ENCODE data around the gene PWP2.
"Not testable (repeated sequence)": the region's sequence is repeated elsewhere in the genome, so short reads cannot be mapped to it uniquely, and the experiment has no call there.

Gene PWP2

GRCh38 chr21:44139787-44140551, 32.8 kb downstream of the PWP2 start:
- not testable (repeated sequence) for DNase-seq

- DNase-seq: not testable (repeated sequence)
These were observed 33.3 kb downstream of the PWP2 start for GRCh38 chr21:44140552-44140932.

- not testable (repeated sequence) for DNase-seq
These were observed 35.3 kb downstream of the PWP2 start for GRCh38 chr21:44142470-44142869.

- DNase-seq: not testable (repeated sequence)
These were observed 36.2 kb downstream of the PWP2 start for GRCh38 chr21:44143380-44143779.

- DNase-seq: not testable (repeated sequence)
These were observed 36.8 kb downstream of the PWP2 start for GRCh38 chr21:44143996-44144395.

GRCh38 chr21:44144784-44145602, 37.8 kb downstream of the PWP2 start:
- not testable (repeated sequence) for DNase-seq

- not testable (repeated sequence) for DNase-seq
These were observed 38.4 kb downstream of the PWP2 start for GRCh38 chr21:44145616-44146015.

GRCh38 chr21:44147108-44147507, 39.9 kb downstream of the PWP2 start:
- not testable (repeated sequence) for DNase-seq

GRCh38 chr21:44150255-44150654, 43.1 kb downstream of the PWP2 start:
- not testable (repeated sequence) for DNase-seq

GRCh38 chr21:44153214-44153888, 46.2 kb downstream of the PWP2 start:
- DNase-seq: not testable (repeated sequence)

- not testable (repeated sequence) for DNase-seq
These were observed 46.7 kb downstream of the PWP2 start for GRCh38 chr21:44153889-44154228.

- not testable (repeated sequence) for DNase-seq
These were observed 47.6 kb downstream of the PWP2 start for GRCh38 chr21:44154816-44155230.

GRCh38 chr21:44155231-44155993, 48.2 kb downstream of the PWP2 start:
- not testable (repeated sequence) for DNase-seq

GRCh38 chr21:44155994-44156380, 48.8 kb downstream of the PWP2 start:
- not testable (repeated sequence) for DNase-seq

- not testable (repeated sequence) for DNase-seq
These were observed 50.4 kb downstream of the PWP2 start for GRCh38 chr21:44157439-44158081.

- DNase-seq: not testable (repeated sequence)
These were observed 50.9 kb downstream of the PWP2 start for GRCh38 chr21:44158082-44158468.

GRCh38 chr21:44159349-44160297, 52.4 kb downstream of the PWP2 start:
- not testable (repeated sequence) for DNase-seq

- DNase-seq: not testable (repeated sequence)
These were observed 53.1 kb downstream of the PWP2 start for GRCh38 chr21:44160298-44160672.

GRCh38 chr21:44160821-44161220, 53.6 kb downstream of the PWP2 start:
- not testable (repeated sequence) for DNase-seq

GRCh38 chr21:44163167-44163653, 56.0 kb downstream of the PWP2 start:
- DNase-seq: not testable (repeated sequence)

- not testable (repeated sequence) for DNase-seq
These were observed 58.7 kb downstream of the PWP2 start for GRCh38 chr21:44165933-44166332.

Measured in Kasumi-1 (cell line).